ENCODE results near the gene ZDHHC14.

ZDHHC14 gene

DNA sequence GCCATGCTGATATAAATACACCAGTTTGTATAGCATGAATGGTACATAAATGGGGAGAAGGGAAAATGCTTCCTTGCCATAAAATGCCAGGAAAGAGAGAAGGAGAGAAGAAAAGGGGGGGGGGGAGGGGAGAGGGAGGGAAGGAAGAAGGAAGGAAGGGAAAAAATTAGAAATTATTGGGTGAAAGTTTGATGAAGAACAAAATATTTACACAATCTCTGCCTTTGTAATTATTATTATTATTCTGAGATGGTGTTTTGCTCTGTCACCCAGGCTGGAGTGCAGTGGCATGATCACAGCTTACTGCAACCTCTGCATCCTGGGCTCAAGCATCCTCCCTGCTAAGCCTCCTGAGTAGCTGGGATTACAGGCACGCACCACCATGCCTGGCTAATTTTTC lies 10.2 kb upstream of the ZDHHC14 start:
- no peak for DNase-seq (ENCODE audit: low spot score)
- TF ChIP-seq, protein P1, sequence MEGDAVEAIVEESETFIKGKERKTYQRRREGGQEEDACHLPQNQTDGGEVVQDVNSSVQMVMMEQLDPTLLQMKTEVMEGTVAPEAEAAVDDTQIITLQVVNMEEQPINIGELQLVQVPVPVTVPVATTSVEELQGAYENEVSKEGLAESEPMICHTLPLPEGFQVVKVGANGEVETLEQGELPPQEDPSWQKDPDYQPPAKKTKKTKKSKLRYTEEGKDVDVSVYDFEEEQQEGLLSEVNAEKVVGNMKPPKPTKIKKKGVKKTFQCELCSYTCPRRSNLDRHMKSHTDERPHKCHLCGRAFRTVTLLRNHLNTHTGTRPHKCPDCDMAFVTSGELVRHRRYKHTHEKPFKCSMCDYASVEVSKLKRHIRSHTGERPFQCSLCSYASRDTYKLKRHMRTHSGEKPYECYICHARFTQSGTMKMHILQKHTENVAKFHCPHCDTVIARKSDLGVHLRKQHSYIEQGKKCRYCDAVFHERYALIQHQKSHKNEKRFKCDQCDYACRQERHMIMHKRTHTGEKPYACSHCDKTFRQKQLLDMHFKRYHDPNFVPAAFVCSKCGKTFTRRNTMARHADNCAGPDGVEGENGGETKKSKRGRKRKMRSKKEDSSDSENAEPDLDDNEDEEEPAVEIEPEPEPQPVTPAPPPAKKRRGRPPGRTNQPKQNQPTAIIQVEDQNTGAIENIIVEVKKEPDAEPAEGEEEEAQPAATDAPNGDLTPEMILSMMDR (IDR thresholded peaks at IDR 0.05; ENCODE audit: extremely low read depth, missing control alignments): no peak

DNA sequence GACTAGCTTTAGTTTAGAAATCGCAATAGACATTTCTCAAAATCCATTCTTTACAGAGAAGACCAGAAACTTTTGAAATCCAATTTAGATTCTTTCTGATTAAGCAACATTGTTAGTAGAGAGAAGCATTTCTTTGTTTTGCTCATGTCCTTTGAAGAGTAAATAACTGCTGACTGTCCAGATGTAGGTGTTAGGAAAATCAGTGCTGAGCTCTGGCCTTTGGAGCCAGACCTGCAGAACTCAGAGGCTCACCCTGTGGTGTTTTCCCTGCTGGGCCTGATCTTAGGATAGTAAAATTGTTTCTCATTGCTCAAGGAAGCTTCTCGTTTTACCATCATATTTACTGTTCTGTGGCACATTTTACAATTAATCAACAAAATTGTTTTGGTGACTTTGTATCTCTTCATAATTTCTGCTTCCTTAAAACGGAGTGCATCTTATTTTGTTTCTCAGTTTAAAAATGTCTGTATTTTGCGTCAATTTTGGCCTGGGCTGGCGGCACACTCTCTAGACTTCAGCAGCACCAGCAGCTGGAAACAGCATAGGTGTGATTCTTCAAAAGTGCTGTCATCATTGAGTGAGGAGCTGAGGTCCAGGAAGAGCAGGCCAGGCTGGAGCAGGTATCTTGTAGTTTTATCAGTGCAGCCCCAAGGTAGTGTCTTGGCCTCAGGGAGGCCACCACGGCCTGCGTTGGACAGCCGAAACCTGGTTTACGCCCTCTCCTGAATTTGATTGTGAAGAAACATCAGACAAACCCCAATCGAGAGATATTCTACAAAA lies 8.3 kb upstream of the ZDHHC14 start:
- TF ChIP-seq, protein P1 (IDR thresholded peaks at IDR 0.05; ENCODE audit: extremely low read depth, missing control alignments): no peak
- DNase-seq (ENCODE audit: low spot score): no peak

DNA sequence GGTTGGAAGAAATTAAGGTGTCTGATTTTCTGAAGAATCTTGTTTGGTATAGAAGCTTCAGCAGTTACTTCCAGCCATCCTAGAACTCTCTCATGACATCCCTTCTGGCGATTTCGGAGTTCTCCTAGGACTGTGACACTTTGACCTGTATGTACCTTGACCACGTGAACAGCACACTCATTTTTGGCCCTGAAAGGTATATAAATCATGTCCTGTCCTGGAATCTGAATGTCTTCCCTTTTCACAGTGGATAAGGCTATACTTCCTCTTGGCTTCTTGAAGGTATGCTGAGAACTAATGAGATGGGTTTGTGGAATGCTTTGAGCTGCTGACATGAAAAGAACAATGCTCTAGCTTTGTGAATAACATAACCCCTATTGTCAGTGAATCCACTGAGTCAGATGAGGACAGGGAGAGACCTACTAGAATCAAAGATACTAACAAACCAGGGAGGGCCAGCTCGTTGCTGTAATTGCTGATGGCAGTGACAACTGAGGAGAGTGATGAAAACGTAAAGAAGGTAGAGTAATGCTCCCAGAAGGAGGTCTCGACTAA lies 6.0 kb upstream of the ZDHHC14 start:
- DNase-seq (ENCODE audit: low spot score): no peak
- TF ChIP-seq, protein P1 (IDR thresholded peaks at IDR 0.05; ENCODE audit: extremely low read depth, missing control alignments): no peak

DNA sequence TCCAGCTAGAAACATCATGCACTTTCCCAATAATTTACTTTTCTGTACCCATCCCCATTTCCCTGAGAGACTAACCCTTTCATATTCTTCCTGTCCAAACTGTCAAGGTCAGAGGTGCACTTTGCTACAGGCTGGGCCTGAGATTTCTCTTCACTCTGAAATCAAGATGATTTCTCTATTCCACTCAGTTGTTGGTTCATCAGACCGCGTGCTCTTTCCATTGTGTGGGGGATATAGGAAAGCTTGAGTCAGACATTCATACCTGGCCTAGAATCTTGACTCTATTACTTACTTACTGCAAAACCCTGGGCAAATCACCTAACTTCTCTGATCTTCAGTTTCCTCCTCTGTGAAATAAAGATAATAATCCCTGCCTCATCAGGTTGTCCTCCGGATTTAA lies 4.7 kb upstream of the ZDHHC14 start:
- TF ChIP-seq, protein P1 (IDR thresholded peaks at IDR 0.05; ENCODE audit: extremely low read depth, missing control alignments): no peak
- DNase-seq (ENCODE audit: low spot score): no peak

DNA sequence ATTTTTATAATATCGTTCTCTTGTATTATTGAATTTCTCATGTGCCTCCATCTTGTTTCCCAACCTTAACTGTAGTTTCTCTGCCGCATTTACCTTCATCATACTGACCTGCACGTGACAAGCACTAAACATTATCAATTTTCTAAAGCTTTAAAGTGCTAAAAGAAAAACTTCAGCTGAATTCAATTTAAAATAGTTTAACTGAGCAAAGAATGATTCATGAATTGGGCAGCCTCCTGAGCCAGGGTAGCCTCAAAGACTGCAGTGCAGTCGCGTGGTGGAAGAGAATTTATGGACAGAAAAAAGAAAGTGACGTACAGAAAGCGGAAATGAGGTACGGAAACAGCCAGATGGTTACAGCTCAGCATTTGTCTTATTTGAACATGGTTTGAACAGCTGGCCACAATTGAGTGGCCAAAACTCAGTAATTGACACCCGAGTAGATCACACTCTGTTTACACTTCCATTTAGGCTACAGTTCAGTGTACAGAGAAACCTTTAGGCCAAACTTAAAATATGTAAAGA lies 4.2 kb upstream of the ZDHHC14 start:
- TF ChIP-seq, protein P1 (IDR thresholded peaks at IDR 0.05; ENCODE audit: extremely low read depth, missing control alignments): no peak
- DNase-seq (ENCODE audit: low spot score): no peak

DNA sequence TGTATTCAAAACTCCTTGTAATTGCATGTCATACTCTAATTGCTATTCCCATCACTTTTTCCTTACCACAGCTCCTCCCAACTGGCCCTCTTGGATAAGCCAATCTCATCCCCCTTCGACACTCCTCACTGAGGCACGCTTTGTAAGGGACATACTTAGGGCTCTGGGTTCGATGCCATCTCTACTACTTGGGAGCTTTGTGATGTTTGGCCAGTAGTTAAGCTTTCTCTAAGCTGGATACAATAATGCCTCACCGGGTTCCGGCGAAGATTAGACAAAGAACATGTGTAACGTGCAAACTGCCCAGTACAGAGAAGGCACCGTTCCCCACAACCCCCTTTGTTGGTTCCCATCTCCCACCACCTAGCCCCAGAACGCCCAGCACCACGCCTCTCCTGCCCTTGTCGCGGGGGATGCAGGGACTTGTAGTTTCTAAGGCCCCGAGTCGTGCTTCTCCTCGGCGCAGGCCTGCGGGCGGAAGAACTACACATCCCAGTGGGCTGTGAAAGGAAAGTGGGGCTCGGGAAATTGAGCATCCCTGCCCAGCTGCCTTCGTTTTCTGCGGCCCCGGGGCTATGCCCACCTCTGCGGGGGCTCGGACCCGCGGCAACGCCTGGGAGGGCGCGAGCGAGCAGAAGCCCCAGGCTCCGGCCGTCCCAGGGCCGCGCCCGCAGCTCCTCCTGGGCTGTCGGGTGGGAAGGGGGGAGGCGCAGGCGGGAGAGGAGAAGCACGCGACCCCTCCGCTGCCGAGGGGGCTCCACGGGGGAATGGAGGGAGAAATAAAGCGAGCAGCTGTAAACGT lies 1.1 kb upstream of the ZDHHC14 start:
- TF ChIP-seq, protein P1 (IDR thresholded peaks at IDR 0.05; ENCODE audit: extremely low read depth, missing control alignments): no peak
- peak; percentile 91 for DNase-seq (ENCODE audit: low spot score)

DNA sequence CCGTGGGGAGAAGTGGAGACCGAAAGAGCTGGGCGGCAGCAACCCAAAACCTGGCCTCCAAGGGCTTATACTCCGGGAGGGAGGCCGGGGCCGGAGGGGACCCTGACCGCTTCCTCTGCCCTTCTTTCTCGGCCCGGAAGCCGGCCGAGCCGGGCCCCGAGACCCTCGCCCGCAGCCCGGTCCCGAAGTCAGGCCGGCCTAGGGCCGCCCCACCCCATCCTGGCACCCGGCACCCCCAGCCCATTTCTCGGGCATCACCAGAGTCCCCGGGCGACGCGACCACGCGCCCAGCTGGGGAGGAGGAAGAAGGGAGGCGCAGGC lies 572 bp upstream of the ZDHHC14 start:
- DNase-seq (ENCODE audit: low spot score): peak; percentile 53

More for the DNA sequence above, 572 bp upstream of the ZDHHC14 start:
- TF ChIP-seq, protein P1 (IDR thresholded peaks at IDR 0.05; ENCODE audit: extremely low read depth, missing control alignments): no peak
